T-helper 1 cell treated with Interleukin-12 subunit alpha and Interleukin-12 subunit beta and Interleukin-4 antibody, amounts not matched to agents 30 μg/mL and 1 μg/mL, for 36 hours (primary cell): ENCODE data around the gene FAM151A.

Experiments
- H3K27ac Mint-ChIP-seq: one replicate; pipeline ENCODE4 v1.8.0; 2021; ENCODE audit warnings: mild to moderate bottlenecking, mixed read lengths
- H3K27me3 Mint-ChIP-seq: one replicate; pipeline ENCODE4 v1.8.0; 2021; ENCODE audit warnings: low read depth, mixed read lengths
- H3K36me3 Mint-ChIP-seq: one replicate; pipeline ENCODE4 v1.8.0; 2021; ENCODE audit warnings: low read depth, mixed read lengths
- H3K4me1 Mint-ChIP-seq: one replicate; pipeline ENCODE4 v1.8.0; 2021; ENCODE audit warnings: low read depth, mixed read lengths
- H3K4me3 Mint-ChIP-seq: one replicate; pipeline ENCODE4 v1.8.0; 2021; ENCODE audit warnings: mild to moderate bottlenecking, moderate library complexity, mixed read lengths
- H3K9me3 Mint-ChIP-seq: one replicate; pipeline ENCODE4 v1.8.0; 2021; ENCODE audit warnings: mixed read lengths

The FAM151A gene

DNA sequence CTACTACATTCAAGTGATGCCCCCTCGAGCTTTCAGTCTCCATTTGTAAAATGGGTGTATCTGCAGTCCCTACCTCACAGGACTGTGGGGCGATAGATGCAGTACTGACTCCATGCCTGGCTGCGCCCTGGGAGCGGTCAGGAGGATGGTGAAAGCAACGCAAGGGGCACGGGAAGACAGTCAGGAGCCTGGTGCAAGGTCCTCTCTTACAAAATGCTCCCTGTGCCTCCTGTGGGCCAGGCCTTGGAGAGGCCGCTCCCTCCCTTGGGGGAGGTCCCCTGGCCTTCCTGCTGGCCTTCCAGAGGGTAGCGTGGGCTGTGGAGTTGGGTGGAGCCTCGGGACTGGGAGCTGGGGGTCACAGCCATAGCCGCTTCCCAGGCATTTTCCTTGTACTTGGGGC lies 21.6 kb downstream of the FAM151A start:
- H3K9me3 Mint-ChIP-seq, result no peaks in the 10 kb centered on the region
- H3K27ac Mint-ChIP-seq, result no peak overlapping the region
- peaks cover 6% of the 10 kb centered on the region for H3K4me1 Mint-ChIP-seq
- H3K4me3 Mint-ChIP-seq, result no peak overlapping the region
- no peaks in the 10 kb centered on the region for H3K27me3 Mint-ChIP-seq
- no peaks in the 10 kb centered on the region for H3K36me3 Mint-ChIP-seq

DNA sequence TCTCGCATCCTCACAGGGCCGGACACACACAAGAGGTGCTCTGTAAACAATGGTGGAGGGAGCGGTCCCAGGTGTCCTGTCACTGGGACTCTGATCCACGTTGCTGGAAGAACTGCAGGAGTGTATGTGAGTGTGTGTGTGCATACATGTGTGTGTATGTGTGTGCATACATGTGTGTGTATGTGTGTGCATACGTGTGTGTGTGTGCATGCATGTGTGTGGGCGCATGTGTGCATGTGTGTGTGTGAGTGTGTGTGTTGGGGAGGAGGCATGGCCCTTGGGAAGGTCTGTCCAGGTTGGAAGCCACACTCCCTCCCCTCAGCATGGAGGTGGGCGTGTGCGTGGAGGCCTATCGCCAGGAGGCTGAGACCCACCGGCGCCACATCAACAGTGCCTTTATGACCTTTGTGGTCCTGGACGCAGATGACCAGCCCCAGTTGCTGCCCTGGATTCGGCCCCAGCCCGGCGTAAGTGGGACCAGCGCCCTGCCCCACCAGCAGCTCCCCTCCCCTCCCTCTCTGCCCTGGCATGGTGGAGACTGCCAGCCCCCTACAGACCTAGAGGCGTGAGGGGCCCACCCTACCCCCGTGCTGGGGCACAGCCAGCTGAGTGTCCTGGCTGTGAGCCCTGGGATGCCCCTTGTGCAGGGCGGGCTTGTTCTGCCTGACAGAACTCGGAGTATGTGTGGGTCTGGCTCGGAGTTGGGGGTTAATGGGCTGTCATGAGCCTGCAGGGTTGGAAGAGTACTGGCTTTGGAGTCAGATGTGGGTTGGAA lies 22.2 kb downstream of the FAM151A start:
- H3K27ac Mint-ChIP-seq, result no peak overlapping the region
- H3K4me1 Mint-ChIP-seq, result peaks cover 6% of the 10 kb centered on the region
- no peaks in the 10 kb centered on the region for H3K27me3 Mint-ChIP-seq
- H3K9me3 Mint-ChIP-seq, result no peaks in the 10 kb centered on the region
- no peak overlapping the region for H3K4me3 Mint-ChIP-seq
- no peaks in the 10 kb centered on the region for H3K36me3 Mint-ChIP-seq

- Mint-ChIP-seq H3K27ac (no peak overlapping the region), H3K4me3 (no peak overlapping the region), H3K9me3 (no peaks in the 10 kb centered on the region), H3K27me3 (no peaks in the 10 kb centered on the region), H3K36me3 (no peaks in the 10 kb centered on the region), H3K4me1 (peaks cover 1% of the 10 kb centered on the region)
Measured at GRCh38 chr1:54599211-54599823, 24.0 kb downstream of the FAM151A start.

- Mint-ChIP-seq H3K4me3 (no peak overlapping the region), H3K27me3 (no peaks in the 10 kb centered on the region), H3K9me3 (no peaks in the 10 kb centered on the region), H3K27ac (no peak overlapping the region), H3K4me1 (no peaks in the 10 kb centered on the region), H3K36me3 (no peaks in the 10 kb centered on the region)
Measured at GRCh38 chr1:54597455-54598030, 25.8 kb downstream of the FAM151A start.

DNA sequence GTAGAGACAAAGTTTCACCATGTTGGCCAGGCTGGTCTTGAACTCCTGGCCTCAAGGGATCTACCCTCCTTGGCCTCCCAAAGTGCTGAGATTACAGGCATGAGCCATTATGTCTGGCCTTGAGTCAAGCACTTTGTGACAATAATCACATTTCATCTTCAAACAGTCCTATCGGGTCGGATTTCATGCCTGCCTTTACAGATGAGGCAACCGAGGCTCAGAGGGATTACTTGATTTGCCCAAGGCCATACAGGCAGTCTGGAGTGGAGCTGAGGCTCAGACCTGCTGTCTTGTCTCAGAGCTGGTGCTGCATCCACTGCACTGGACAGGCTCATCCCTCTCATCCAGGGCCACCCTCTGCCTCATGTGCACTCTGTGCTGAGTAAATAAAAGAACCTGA lies 26.6 kb downstream of the FAM151A start:
- H3K9me3 Mint-ChIP-seq, result no peaks in the 10 kb centered on the region
- H3K36me3 Mint-ChIP-seq, result no peaks in the 10 kb centered on the region
- no peaks in the 10 kb centered on the region for H3K4me1 Mint-ChIP-seq
- no peaks in the 10 kb centered on the region for H3K27me3 Mint-ChIP-seq
- H3K27ac Mint-ChIP-seq, result no peak overlapping the region
- H3K4me3 Mint-ChIP-seq, result no peak overlapping the region

DNA sequence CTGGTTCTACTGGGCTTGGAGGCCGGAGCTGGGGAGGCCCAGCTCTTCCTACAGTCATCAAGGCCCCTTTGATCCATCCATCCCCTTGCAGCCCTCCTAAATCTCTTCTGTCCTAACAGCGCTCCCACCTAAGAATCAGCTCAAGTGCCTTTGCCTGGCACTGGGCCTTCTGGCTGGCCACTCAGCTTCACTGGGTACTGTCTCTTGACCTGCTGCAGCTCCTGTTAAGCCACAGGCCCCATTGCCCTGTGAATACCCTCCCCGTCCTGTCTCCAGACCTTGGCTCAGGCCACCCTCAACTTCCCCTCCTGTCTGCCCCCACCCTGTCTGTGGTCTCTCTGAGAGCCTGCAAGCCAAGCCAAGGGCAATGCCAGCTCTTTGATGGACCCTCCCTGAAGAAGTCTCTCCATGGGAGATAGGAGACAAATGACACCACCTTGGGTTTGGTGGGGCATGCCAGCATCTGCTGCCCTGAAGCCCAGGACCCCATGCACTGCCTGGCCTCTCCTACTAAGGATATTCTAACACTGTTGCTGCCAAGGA lies 27.3 kb downstream of the FAM151A start:
- H3K4me3 Mint-ChIP-seq, result no peak overlapping the region
- no peaks in the 10 kb centered on the region for H3K9me3 Mint-ChIP-seq
- H3K4me1 Mint-ChIP-seq, result no peaks in the 10 kb centered on the region
- H3K27me3 Mint-ChIP-seq, result no peaks in the 10 kb centered on the region
- H3K36me3 Mint-ChIP-seq, result no peaks in the 10 kb centered on the region
- no peak overlapping the region for H3K27ac Mint-ChIP-seq

DNA sequence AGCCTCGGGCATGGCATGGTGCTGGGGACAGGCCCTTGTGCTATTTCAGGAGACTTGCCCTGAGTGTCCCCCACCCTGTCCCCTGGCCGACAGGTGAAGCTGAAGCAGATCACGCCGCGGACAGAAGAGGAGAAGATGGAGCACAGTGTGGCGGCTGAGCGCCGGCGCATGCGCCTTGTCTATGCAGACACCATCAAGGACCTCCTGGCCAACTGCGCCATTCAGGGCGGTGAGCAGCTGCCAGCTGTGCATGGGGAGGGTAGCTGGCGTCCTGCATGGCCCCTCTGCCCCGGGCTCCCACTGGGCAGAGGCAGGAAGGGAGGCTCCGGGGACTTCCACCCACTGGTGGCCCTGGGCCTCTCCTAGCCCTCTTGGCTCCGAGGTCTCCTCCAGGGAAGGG lies 28.9 kb downstream of the FAM151A start:
- Mint-ChIP-seq H3K36me3 (no peaks in the 10 kb centered on the region), H3K27me3 (no peaks in the 10 kb centered on the region), H3K27ac (no peak overlapping the region), H3K4me1 (peaks cover 2% of the 10 kb centered on the region), H3K9me3 (no peaks in the 10 kb centered on the region), H3K4me3 (no peak overlapping the region)

- no peak overlapping the region for H3K4me3 Mint-ChIP-seq
- peaks cover 2% of the 10 kb centered on the region for H3K4me1 Mint-ChIP-seq
- H3K9me3 Mint-ChIP-seq, result no peaks in the 10 kb centered on the region
- H3K27ac Mint-ChIP-seq, result no peak overlapping the region
- H3K36me3 Mint-ChIP-seq, result no peaks in the 10 kb centered on the region
- H3K27me3 Mint-ChIP-seq, result no peaks in the 10 kb centered on the region
Measured at GRCh38 chr1:54593571-54594160, 29.7 kb downstream of the FAM151A start.

GRCh38 chr1:54591127-54591756 lies 32.1 kb downstream of the FAM151A start:
- H3K27ac Mint-ChIP-seq, result no peak overlapping the region
- no peaks in the 10 kb centered on the region for H3K9me3 Mint-ChIP-seq

GRCh38 chr1:54588377-54588776 lies 34.9 kb downstream of the FAM151A start:
- H3K36me3 Mint-ChIP-seq, result no peaks in the 10 kb centered on the region
- H3K27me3 Mint-ChIP-seq, result no peaks in the 10 kb centered on the region
- no peak overlapping the region for H3K27ac Mint-ChIP-seq

More at GRCh38 chr1:54591127-54591756, 32.1 kb downstream of the FAM151A start:
- H3K36me3 Mint-ChIP-seq, result no peaks in the 10 kb centered on the region
- H3K27me3 Mint-ChIP-seq, result no peaks in the 10 kb centered on the region
- H3K4me1 Mint-ChIP-seq, result peaks cover 2% of the 10 kb centered on the region
- H3K4me3 Mint-ChIP-seq, result no peak overlapping the region

DNA sequence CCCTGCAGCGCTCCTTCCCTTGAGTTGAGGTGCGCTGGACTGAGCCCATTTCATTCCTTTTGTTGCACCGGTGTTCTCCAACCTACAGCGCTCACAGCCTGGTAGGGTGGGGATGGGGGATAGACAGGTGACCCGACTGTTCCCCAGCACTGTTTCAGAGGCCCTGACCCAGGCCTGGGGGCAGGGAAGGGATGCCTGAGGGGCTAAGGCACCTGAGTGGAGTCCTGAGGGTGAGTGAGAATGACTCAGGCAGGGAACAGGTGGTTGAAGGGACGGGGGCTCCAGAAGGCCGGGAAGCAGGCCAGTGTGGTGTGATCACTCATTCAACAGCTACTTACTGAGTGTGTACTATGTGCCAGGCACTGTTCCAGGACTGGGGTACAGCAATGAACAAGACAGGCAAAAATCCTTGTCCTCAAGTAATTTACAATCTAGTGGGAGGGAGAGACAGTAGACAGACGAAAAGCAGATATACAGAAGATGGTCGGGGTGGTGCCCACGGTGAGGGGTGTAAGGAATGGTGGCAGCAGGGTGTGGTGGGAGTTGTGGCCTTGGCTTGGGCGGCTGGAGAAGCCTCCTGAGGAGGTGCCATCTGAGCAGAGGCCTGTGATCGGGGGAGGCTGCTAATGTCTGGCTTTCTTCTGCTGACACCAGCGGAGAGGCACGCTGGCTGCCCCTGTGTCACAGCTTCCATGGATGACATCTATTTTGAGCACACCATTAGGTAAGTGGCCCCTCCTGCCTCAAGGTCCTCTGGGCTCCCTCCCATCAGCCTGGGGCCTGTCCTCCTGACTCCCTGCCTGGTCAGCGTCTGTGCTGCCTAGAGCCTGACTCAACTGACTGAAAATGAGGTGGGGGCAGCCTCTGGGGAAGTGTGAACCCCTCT lies 37.9 kb downstream of the FAM151A start:
- peaks cover 2% of the 10 kb centered on the region for H3K4me1 Mint-ChIP-seq
- no peaks in the 10 kb centered on the region for H3K9me3 Mint-ChIP-seq
- no peaks in the 10 kb centered on the region for H3K27me3 Mint-ChIP-seq
- H3K4me3 Mint-ChIP-seq, result no peak overlapping the region
- no peaks in the 10 kb centered on the region for H3K36me3 Mint-ChIP-seq
- H3K27ac Mint-ChIP-seq, result no peak overlapping the region

More at GRCh38 chr1:54588377-54588776, 34.9 kb downstream of the FAM151A start:
- H3K9me3 Mint-ChIP-seq, result no peaks in the 10 kb centered on the region
- H3K4me1 Mint-ChIP-seq, result peaks cover 2% of the 10 kb centered on the region
- H3K4me3 Mint-ChIP-seq, result no peak overlapping the region

DNA sequence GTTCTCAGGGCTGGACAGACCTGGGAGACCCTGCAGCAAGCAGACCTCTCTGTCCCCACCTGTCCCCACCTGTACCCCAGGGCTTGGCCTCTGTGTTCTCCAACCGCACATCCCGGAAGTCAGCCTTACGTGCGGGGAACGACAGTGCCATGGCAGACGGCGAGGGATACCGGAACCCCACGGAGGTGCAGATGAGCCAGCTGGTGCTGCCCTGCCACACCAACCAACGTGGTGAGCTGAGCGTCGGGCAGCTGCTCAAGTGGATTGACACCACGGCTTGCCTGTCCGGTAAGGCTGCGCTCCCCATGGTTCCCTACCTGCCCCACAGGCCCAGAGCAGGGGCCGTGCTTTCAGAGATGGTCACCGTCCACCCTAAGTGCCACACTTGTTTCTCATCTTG lies 38.8 kb downstream of the FAM151A start:
- no peaks in the 10 kb centered on the region for H3K27me3 Mint-ChIP-seq
- no peaks in the 10 kb centered on the region for H3K9me3 Mint-ChIP-seq
- no peaks in the 10 kb centered on the region for H3K36me3 Mint-ChIP-seq
- no peaks in the 10 kb centered on the region for H3K4me1 Mint-ChIP-seq
- no peak overlapping the region for H3K4me3 Mint-ChIP-seq
- H3K27ac Mint-ChIP-seq, result no peak overlapping the region

DNA sequence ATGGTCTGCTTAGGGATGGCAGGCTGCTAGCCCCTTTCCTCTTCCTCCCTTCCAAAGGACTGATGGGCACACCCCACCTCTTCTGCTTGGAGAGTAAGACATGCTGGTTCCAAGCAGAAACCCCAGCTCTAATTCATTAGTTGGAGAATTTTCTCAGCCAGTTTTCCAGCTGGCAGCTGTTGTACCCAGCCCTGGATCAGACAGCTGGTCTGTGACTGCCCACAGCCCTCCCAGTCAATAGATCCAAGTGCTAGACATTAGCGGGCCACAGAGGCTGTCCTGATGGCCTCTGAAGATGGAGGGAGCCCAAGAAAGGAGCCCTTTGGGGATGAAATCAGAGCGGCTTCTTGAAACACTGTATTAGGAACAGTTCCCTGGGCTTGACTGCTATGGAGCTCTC lies 39.5 kb downstream of the FAM151A start:
- Mint-ChIP-seq H3K4me1 (no peaks in the 10 kb centered on the region), H3K9me3 (no peaks in the 10 kb centered on the region), H3K36me3 (no peaks in the 10 kb centered on the region), H3K27ac (no peak overlapping the region), H3K4me3 (no peak overlapping the region), H3K27me3 (no peaks in the 10 kb centered on the region)

DNA sequence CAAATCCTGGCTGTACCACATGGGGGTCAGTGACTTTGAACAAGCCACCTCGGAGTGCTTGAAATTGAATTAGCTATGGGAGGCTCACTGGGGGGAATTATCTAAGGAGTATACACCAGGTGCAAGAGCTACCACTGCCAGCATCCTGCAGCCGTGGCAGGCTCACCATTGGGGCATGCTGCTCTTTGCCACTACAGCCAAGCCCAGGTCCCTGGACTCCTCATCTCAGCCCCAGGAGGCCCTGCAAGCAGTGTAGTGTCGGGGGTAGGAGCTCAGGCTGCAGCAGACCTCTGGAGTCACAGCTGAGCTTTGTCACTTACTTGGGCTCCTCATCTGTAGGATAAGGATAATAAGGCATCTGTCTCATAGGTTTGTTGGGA lies 40.0 kb downstream of the FAM151A start:
- Mint-ChIP-seq H3K4me3 (no peak overlapping the region), H3K9me3 (no peaks in the 10 kb centered on the region), H3K27me3 (no peaks in the 10 kb centered on the region), H3K36me3 (no peaks in the 10 kb centered on the region), H3K4me1 (no peaks in the 10 kb centered on the region), H3K27ac (no peak overlapping the region)
